DND-41 (cell line): ENCODE measurements around the gene PDLIM5.

Source experiments
- EZH2 ChIP-seq: IDR thresholded peaks from 3 replicates; pipeline ENCODE4 v1.6.1; 2012; ENCODE audit warnings: borderline replicate concordance, low read depth, mild to moderate bottlenecking, moderate library complexity, low read length, inconsistent platforms; ENCODE audit not compliant: severe bottlenecking
- TF ChIP-seq, protein P1 (sequence below): IDR thresholded peaks from 2 replicates; pipeline ENCODE4 v1.5.1; 2012; ENCODE audit warnings: borderline replicate concordance, low read length, moderate library complexity, mild to moderate bottlenecking; ENCODE audit not compliant: poor library complexity, severe bottlenecking; ENCODE audit errors: extremely low read depth

DNA sequence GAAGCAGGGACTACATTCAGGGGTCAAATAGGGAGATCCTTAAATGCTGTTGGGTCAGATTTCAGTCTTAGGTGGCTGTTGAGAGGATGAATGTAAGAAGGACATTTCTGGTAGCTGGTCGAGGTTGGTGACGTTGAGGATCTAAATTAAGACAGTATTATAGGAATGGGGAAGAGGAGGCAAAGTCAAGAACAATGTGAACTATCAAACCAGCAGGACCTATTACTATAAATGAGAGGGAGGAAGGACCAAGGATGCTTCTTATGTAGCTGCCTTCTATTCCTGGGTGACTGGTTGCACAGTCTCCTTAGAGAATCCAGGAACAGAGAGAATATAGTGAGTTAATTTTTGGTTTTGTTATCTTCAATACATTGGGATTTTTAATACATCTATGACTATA lies 187.6 kb downstream of the PDLIM5 start:
- TF ChIP-seq, protein P1, sequence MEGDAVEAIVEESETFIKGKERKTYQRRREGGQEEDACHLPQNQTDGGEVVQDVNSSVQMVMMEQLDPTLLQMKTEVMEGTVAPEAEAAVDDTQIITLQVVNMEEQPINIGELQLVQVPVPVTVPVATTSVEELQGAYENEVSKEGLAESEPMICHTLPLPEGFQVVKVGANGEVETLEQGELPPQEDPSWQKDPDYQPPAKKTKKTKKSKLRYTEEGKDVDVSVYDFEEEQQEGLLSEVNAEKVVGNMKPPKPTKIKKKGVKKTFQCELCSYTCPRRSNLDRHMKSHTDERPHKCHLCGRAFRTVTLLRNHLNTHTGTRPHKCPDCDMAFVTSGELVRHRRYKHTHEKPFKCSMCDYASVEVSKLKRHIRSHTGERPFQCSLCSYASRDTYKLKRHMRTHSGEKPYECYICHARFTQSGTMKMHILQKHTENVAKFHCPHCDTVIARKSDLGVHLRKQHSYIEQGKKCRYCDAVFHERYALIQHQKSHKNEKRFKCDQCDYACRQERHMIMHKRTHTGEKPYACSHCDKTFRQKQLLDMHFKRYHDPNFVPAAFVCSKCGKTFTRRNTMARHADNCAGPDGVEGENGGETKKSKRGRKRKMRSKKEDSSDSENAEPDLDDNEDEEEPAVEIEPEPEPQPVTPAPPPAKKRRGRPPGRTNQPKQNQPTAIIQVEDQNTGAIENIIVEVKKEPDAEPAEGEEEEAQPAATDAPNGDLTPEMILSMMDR, result no peak
- no peak for TF ChIP-seq EZH2
